HG02642 (cell line): Measurements from ENCODE around the gene ACOT11.

Experiments
- ATAC-seq: cut with Tn5 transposase; IDR thresholded peaks from one replicate; pipeline ENCODE4 v1.9.1; 2021; ENCODE audit warnings: mild to moderate bottlenecking; ENCODE audit not compliant: unreplicated experiment, poor library complexity

The ACOT11 gene

DNA sequence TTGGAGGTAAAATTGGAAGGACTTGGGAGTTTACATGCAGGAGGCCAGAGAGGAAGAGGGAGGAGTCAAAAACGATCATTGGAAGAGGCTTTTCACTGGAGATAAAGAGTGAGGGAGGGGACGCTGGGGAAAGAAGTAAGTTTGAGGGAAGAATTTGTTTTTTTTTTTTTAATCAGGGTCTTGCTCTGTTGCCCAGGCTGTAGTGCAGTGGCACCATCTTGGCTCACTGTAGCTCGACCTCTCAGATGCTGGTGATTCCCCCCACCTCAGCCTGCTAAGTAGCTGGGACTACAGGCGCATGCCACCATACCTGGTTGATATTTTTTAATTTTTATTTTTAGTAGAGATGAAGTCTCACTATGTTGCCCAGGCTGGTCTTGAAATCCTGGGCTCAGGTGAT, 92.3 kb downstream of the ACOT11 start:
- ATAC-seq = no peak

DNA sequence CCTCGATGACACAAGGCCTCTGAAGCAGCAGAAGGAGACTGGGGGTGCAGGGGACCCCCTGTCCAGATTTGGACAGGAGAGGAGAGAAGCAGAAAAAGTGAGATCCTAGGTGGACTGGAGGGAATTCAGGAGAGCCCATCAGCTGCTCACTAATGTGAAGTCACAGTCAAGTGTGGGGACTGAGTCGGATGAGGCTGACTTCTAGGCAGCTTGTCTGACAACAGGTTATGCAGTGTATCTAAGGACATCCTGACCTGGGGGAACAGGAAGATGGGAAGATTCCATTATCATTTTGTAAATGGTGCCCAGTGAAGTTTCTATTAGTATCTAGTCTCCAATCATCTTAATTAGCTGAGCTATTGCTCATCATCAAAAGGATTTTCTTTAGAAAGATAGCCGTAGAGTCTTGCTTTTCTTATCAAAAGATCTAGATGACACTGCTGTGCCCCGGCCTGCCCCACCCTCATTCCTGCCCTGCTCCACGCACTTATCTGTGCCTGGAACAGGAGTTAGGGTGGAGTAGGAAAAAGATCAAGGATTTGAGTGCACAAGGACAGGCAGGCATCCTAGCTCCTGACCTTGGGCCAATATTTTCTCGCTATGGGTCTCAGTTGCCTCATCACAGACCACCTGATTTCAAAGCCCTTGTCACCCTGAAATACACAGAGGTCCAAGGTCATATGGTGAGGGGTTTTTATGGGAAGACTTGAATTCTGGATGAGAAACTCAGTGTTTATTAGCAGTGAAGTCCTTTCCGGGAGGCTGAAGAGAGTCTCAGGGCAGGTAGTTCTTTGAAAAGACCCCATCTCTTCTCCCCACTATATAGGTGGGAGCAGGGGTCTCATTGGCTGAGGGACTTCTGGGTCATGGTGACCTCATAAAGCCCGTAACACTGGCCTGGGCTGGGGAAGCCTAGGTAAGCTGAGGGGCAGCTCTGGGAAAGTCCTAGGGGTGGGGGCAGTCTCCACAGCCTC, 93.1 kb downstream of the ACOT11 start, which contains the start of gene MROH7:
Gene MROH7 (plus strand): TSS at position 924 of the 974 bp plus-strand sequence. CDS start 11,141 bp downstream, outside the sequence.
- no peak for ATAC-seq

DNA sequence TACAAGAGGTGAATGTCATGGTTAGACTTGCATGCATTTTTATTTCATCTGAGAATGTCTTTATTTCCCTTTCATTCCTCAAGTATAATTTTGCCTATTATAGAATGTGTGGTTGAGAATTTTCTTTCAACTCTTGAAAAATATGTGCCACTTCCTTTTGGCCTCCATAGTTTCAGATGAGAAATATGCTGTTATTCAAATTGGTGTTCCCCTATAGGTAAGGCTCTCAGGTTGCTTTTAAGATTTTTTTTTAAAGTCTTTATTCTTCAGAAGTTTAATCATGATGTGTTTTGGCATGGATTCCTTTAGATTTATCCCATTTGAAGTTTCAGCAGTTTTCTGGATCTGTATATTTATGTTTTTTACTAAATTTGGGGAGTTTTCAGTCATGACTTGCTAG, 95.7 kb downstream of the ACOT11 start:
- no peak for ATAC-seq

DNA sequence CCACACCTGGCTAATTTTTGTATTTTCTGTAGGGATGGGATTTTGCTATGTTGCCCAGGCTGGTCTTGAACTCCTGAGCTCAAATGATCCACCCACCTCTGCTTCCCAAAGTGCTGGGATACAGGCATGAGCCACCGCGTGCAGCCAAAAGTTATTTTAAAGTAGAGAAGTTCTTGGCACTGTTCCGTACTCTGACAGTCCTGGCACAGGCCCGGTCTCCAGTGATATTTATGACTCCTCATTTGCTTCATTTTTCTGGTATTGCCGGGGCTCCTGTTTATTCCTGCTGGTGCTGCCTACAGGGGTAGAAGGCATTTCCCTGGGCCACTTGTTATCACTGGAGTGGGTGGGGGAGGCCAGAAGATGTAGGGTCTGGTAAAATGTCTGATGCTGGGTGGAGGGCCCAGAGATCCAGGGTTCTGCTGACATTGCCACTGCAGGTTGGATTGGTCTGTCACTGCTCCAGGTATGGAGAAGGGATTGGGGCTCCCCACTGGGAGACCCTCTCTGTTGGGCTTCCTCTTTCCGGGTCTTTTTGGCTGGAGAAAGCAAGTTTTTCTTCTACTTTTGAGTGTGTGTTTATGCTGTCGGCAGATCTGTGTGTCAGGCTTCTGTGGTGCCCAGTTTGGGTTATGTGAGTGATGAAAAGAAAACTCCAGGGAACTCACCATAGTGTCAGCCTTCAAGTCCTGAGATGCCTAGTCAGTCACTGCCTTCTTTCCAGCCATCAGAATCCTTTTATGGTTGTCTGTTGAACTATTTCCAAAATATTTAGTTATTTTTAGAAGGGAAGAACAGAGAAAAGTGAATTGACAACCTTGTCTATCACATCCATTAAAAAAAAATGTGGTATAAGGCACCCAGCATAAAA, 98.0 kb downstream of the ACOT11 start:
- no peak for ATAC-seq

DNA sequence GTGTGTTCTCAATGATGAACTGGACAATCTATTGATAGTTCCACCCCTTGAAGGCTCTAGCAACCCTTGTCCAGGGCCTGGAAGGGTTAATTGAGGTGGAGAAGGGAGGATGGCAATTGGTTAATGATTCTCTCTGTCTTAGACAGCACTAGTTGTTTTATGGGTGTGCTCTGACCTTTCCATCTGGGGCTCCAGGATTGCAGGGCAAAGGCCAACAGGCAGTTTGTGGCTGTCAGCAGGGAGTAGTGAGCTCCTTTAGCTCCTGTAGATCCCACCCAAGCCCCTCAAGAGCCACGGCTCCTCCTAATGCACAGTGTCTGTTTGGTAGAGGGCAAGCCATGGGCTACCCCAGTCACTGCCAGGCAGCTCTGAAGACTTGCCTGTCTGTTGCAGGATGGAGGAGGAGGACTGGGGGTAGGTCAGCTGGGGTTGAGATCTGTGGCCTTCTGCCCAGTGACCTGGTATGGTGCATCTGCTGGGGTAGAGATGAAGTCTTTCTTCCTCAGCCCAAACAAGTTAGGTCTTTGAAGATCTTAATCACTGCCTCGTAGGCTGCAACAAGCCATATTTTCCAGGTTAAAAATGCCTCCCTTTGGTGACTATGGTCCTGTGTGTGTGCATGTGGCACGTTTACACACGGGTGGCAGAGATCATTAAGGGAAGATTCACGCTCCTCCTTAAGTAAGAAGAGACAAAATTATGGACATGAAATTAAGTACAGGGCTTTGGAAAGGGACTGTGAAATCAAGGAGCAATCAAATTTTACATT, 101.3 kb downstream of the ACOT11 start:
- ATAC-seq = no peak

DNA sequence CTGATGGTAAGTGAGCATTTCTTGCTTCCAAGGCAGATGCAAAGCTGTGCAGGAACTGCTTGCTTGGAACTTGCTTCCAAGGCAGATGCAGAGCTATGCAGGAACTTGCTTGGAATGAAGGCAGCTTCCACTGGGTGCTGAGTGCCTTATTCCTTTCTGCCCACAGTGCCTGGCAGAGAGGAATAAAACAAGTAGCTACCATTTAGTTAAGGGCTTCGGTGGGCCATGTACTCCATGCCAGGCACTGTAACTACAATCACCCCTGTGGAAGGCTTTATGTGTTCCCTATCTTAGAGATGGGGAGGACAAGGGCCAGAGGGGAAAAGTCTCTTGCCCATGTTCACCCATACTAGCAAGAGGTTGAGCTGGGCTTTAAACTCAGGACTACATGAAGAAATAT, 101.9 kb downstream of the ACOT11 start:
- ATAC-seq = no peak

DNA sequence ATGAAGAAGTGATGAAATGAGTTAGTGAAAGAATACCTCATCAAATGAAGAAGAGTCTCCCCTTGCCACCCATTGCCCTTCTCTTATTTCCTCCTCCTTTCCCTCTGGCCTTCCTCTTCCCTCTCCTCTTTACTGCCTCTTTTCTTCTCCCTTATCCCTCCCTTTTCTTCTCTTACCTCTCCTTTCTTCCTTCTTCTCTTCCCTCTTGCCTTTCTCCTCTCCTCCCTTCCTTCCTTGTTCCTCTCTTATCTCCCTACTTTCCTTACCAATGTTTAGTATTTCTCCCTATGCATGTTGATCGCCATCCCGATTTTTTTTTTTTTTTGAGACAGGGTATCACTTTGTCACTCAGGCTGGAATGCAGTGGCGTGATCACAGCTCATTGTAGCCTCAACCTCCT, 102.4 kb downstream of the ACOT11 start:
- no peak for ATAC-seq

DNA sequence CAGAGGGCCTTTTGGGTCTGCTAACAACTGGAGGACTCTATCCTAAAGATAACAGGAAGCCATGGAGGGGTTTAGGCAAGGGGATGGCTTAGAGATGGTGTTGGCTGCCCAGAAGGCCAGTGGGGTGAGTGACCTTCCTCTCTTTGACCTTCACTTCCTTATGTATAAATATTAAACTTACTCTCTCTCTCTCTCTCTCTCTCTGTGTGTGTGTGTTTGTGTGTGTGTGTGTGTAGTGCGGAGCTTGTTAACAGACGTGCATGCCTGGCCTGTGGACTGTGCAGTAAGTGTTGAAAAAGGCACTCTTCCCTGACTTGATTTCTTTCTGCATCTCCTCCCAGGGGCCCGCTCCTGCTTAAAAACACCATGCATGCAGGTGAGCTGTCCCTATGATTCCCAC, 103.6 kb downstream of the ACOT11 start:
- no peak for ATAC-seq

DNA sequence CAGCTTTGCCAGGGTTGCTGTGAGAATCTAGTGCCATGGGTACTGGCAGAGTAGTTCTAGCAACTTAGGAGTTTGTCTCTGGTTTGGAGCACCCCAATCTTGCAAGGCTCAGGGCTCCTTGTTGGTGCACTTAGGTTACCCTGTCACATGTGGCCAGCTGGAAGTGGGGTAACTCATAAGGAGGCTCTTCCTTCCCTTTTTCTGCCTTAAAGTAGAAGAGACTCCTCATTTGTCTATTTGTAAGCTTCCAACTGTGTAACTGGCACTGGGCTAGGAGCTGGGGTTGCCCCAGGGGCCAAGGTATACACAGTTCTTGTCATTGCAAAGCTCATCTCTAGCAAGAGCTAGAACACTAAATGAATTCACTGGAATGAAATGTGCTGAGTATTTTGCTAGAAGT, 104.1 kb downstream of the ACOT11 start:
- no peak for ATAC-seq

DNA sequence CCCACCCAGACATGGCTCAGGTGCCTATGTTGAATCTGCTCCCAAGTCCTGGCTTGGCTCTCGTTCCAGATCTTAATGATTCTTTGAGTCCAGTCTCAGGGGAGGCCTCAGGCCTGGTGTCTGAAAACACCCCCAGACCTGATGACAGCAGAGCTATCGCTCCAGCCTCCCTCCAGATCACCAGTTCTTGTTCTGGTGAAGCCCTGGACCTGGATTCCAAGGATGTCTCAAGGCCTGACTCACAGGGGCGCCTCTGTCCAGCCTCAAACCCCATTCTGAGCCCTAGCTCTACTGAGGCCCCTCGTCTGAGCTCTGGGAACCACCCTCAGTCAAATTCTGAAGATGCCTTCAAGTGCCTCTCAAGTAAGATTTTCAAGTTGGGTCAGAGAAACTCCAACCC, 105.0 kb downstream of the ACOT11 start:
- ATAC-seq = no peak

DNA sequence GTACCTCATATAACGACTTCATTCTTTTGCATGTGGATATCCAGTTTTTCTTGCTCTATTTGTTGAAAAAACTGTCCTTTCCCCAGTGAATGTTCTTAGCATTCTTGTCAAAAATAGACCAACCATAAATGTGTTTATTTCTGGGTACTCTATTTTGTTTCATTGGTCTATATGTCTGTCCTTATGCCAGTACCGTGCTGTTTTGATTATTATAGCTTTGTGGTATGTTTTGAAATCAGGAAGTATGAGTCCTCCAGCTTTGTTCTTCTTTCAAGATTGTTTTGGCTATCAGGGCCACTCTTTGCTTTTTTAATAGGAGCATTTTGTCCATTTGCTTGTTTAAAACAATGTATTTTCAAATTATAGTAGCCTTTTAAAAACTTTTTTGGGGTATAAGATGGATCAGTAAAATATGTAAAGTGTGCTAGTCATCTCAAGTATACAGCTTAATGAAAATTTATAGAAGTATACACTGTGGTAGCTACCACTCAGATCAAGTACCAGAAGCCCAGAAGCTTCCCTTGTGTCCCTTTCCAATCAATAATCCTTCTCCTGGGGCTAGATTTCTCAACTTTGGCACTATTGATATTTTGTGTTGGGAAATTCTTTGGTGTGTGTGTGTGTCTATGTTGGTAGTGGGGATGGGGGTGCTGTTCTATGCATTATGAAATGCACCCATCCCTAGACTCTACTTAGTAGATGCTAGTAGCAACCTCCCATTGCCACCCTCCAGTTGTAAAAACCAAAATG, 110.3 kb downstream of the ACOT11 start:
- no peak for ATAC-seq
